Lung (tissue), 12 donors: ENCODE results near the gene LRSAM1. TPM values are rescaled to one million over a fixed set of nuclear protein-coding genes. Genes with fewer than 3 reads are reported as not detected.

Source experiments
- ATAC-seq: fragments of 200-7000 bp; cut with Tn5 transposase; one replicate; pipeline ENCODE4 v1.9.1; 2020; ENCODE audit warnings: moderate number of reproducible peaks; ENCODE audit not compliant: insufficient read depth, low FRiP score
- DNase-seq, 3 donors: peaks; one replicate each; pipeline ENCODE4 v3.0.0-alpha.2; 2013 to 2017
- H3K27ac ChIP-seq, 2 donors: one replicate each; pipeline ENCODE4 v1.5.1; 2013; ENCODE audit warnings: mild to moderate bottlenecking in 2 of 2, moderate library complexity in 2 of 2, control low read depth in 1 of 2, inconsistent platforms in 1 of 2, low read depth in 1 of 2, low read length in 1 of 2
- H3K27me3 ChIP-seq, 3 donors: one replicate each; pipeline ENCODE4 v1.5.1; 2013; ENCODE audit warnings: low read length in 2 of 3; ENCODE audit not compliant: control insufficient read depth in 3 of 3, insufficient read depth in 3 of 3
- H3K36me3 ChIP-seq, 4 donors: one replicate each; pipeline ENCODE4 v1.5.1; 2013; ENCODE audit warnings: low read length in 4 of 4, mild to moderate bottlenecking in 1 of 4, moderate library complexity in 1 of 4; ENCODE audit not compliant: control insufficient read depth in 4 of 4, insufficient read depth in 4 of 4
- H3K4me1 ChIP-seq, 5 donors: one replicate each; pipeline ENCODE4 v1.5.1; 2013; ENCODE audit warnings: low read length in 5 of 5, mild to moderate bottlenecking in 2 of 5, moderate library complexity in 1 of 5; ENCODE audit not compliant: control insufficient read depth in 5 of 5, insufficient read depth in 5 of 5
- H3K4me3 ChIP-seq: one replicate; pipeline ENCODE4 v1.5.1; 2013; ENCODE audit warnings: mild to moderate bottlenecking, control low read depth, moderate library complexity
- H3K9ac ChIP-seq, 2 donors: one replicate each; pipeline ENCODE4 v1.5.1; 2013; ENCODE audit warnings: low read length in 2 of 2, control low read depth in 1 of 2; ENCODE audit not compliant: insufficient read depth in 1 of 2
- H3K9me3 ChIP-seq, 4 donors: one replicate each; pipeline ENCODE4 v1.5.1; 2013; ENCODE audit warnings: low read length in 3 of 4, mild to moderate bottlenecking in 1 of 4, moderate library complexity in 1 of 4; ENCODE audit not compliant: control insufficient read depth in 4 of 4, insufficient read depth in 3 of 4
- CTCF ChIP-seq: IDR thresholded peaks from 2 replicates; pipeline ENCODE4 v1.5.1; 2012; ENCODE audit warnings: mild to moderate bottlenecking; ENCODE audit errors: control extremely low read depth, extremely low read depth
- WGBS, 2 donors: extraction: QIAGEN DNeasy Blood & Tissue Kit; methylation state at CpG; one replicate each; pipeline ENCODE4 v1.1.7; 2013; 5-methylcytosine and 5-hydroxymethylcytosine counted together
- polyA plus RNA-seq, 2 donors: library from polyadenylated mRNA; stranded (reverse); fragments of 200-250 nt; gene quantifications; one replicate each; pipeline ENCODE4 v1.2.1, GENCODE V29; 2013
- total RNA-seq, 2 donors: library from RNA; depleted of rRNA in 1 of 2; stranded (reverse); fragments of >200 nt in 1 of 2; gene quantifications; one replicate each; pipeline ENCODE4 v1.2.1, GENCODE V29; 2014 to 2021
- donor health status: control.
- donor health status: control.
- donor health status: Bipolar disorder and iron deficiency.
- donor health status: healthy.
- donor health status: DM: yes; HTN: yes; CAD: no.

Gene LRSAM1
- total and polyA plus RNA-seq, 4 donors = 13.5 to 24.5 (median 18.0) TPM

GRCh38 chr9:127426756-127427155 is 24.6 kb upstream of the LRSAM1 start:
- H3K9ac ChIP-seq = no peak overlapping the region
- H3K4me3 ChIP-seq = no peak overlapping the region
- no peak for TF ChIP-seq CTCF
- peaks cover 3 to 12% (median 8%) of the 10 kb centered on the region in 4 donors for H3K36me3 ChIP-seq
- H3K27ac ChIP-seq = no peak overlapping the region
- no peaks in the 10 kb centered on the region for H3K27me3 ChIP-seq
- H3K9me3 ChIP-seq = no peaks in the 10 kb centered on the region
- WGBS, 2 donors = 86 to 94% methylated on average over 2 of the region's 2 CpGs
- no peak for DNase-seq
- peaks cover 0 to 19% (median 10%) of the 10 kb centered on the region in 5 donors for H3K4me1 ChIP-seq
- no peak for ATAC-seq

- H3K27ac ChIP-seq = no peak overlapping the region
- DNase-seq = no peak
- TF ChIP-seq CTCF = no peak
- ATAC-seq = no peak
- 93 to 96% methylated on average over 3 of the region's 3 CpGs for WGBS, 2 donors
- no peak overlapping the region for H3K4me3 ChIP-seq
- H3K9me3 ChIP-seq = no peaks in the 10 kb centered on the region
- no peak overlapping the region for H3K9ac ChIP-seq
- peaks cover 0 to 7% (median 3%) of the 10 kb centered on the region in 5 donors for H3K4me1 ChIP-seq
- peaks cover 6 to 16% (median 11%) of the 10 kb centered on the region in 4 donors for H3K36me3 ChIP-seq
- H3K27me3 ChIP-seq = no peaks in the 10 kb centered on the region
These were observed 23.0 kb upstream of the LRSAM1 start for GRCh38 chr9:127428348-127428747.

GRCh38 chr9:127430415-127430814 is 20.9 kb upstream of the LRSAM1 start:
- peaks cover 17 to 31% (median 21%) of the 10 kb centered on the region in 4 donors for H3K36me3 ChIP-seq
- peaks cover 0 to 4% (median under 1%) of the 10 kb centered on the region in 5 donors for H3K4me1 ChIP-seq
- no peak for TF ChIP-seq CTCF
- H3K9me3 ChIP-seq = no peaks in the 10 kb centered on the region
- H3K27ac ChIP-seq = no peak overlapping the region
- no peak for DNase-seq
- no peak overlapping the region for H3K4me3 ChIP-seq
- H3K27me3 ChIP-seq = no peaks in the 10 kb centered on the region
- no peak overlapping the region for H3K9ac ChIP-seq
- 94 to 97% methylated on average over 8 of the region's 8 CpGs for WGBS, 2 donors
- no peak for ATAC-seq
